GM10248 (cell line): ENCODE measurements around the gene RBBP4.
A peak's percentile ranks its signal among the peaks of the same experiment; 100 is the strongest.

ENCODE experiments used
- CTCF ChIA-PET: fragments of 300-600 bp; sonication (Branson Sonifier 250); formaldehyde crosslinking; extraction: SDS; loops from one replicate; lab custom pipeline; 2021; ENCODE audit warnings: antibody characterized with exemption; lab: Yijun Ruan, JAX
- POLR2A ChIA-PET: fragments of 350-650 bp; sonication (Branson Sonifier 250); formaldehyde crosslinking; extraction: SDS; loops from one replicate; lab custom pipeline; 2020; ENCODE audit warnings: antibody characterized with exemption; lab: Yijun Ruan, JAX
- DNase-seq: peaks from one replicate; pipeline ENCODE4 v3.0.0; 2012; ENCODE audit errors: extremely low spot score
- CTCF ChIP-seq: IDR thresholded peaks from 2 replicates; pipeline ENCODE4 v1.5.1; 2012; ENCODE audit warnings: mild to moderate bottlenecking, low read depth; ENCODE audit errors: extremely low read depth, missing control alignments, control extremely low read depth

Gene RBBP4

GRCh38 chr1:32612189-32612881 lies 38.7 kb upstream of the RBBP4 start:
- DNase-seq = peak; percentile 89
- peak; percentile 55 for TF ChIP-seq CTCF
- ChIA-PET CTCF (interaction anchor here (0.9 to 1.8 kb wide), 8 partner anchors 10 to 212 kb away, joined by 3 to 5 read pairs (median 4); no protein-coding TSS in a partner anchor), POLR2A (interaction anchor here (0.6 kb wide), 1 partner anchor 87 kb away, joined by 3 read pairs; no protein-coding TSS in a partner anchor)

DNA sequence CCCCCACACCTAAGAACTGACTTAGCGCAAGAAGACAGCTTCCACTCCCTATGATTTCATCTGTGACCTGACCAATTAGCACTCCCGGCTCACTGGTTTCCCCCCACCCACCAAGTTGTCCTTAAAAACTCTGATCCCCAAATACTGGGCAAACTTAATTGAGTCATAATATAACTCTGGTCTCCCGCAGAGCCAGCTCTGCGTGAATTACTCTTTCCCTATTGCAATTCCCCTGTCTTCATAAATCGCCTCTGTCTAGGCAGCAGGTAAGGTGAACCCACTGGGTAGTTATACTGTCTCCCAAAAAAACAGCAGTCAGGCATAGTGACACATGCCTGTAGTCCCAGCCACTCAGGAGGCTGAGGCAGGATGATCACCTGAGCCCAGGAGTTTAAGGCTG lies 37.5 kb upstream of the RBBP4 start:
- POLR2A ChIA-PET = no interaction called here
- CTCF ChIA-PET = interaction anchor here (1.2 to 1.7 kb wide), 4 partner anchors 9 to 213 kb away, joined by 3 to 5 read pairs (median 4); no protein-coding TSS in a partner anchor
- no peak for TF ChIP-seq CTCF

GRCh38 chr1:32618673-32619221 lies 32.3 kb upstream of the RBBP4 start:
- CTCF ChIA-PET = interaction anchor here (2.5 kb wide), 1 partner anchor 14 kb away, joined by 15 read pairs; no protein-coding TSS in a partner anchor
- POLR2A ChIA-PET = no interaction called here
- TF ChIP-seq CTCF = no peak
- DNase-seq = no peak

More for the DNA sequence above, 37.5 kb upstream of the RBBP4 start:
- no peak for DNase-seq

DNA sequence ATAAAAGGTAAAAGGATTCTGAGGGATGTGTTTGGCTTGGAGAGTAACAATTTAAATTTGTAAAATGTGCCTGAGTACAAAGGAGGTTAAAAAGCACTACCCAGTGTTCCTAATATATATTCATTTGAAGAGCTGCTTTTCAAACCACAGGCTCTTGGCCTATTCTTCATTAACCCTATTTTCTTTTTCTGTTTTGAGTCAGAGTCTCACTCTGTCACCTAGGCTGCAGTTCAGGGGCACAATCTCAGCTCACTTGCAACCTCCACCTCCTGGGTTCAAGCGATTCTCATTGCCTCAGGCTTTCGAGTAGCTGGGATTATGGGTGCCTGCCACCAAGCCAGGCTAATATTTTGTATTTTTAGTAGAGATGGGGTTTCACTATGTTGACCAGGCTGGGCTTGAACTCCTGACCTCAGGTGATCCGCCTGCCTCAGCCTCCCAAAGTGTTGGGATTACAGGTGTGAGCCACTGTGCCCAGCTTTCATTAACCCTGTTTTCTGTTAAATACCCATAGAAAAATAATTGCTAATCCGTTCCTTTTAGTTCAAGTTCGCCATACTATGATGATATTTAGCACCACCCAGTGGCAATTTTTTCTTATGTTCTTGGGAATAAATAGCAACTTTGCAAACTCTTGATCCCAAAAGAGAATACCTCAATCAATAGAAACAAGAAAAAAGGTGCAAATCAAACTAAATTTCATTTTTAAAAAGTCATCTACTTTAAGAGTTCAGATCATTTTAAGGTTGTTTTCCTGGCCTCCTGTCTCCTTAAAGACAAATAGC lies 31.1 kb upstream of the RBBP4 start:
- no peak for TF ChIP-seq CTCF
- peak; percentile 52 for DNase-seq
- ChIA-PET POLR2A (interaction anchor here (0.5 kb wide), 1 partner anchor 9 kb away, joined by 7 read pairs; no protein-coding TSS in a partner anchor), CTCF (interaction anchor here (0.9 to 2.5 kb wide), 8 partner anchors 9 to 54 kb away, joined by 3 to 15 read pairs (median 3); no protein-coding TSS in a partner anchor)

DNA sequence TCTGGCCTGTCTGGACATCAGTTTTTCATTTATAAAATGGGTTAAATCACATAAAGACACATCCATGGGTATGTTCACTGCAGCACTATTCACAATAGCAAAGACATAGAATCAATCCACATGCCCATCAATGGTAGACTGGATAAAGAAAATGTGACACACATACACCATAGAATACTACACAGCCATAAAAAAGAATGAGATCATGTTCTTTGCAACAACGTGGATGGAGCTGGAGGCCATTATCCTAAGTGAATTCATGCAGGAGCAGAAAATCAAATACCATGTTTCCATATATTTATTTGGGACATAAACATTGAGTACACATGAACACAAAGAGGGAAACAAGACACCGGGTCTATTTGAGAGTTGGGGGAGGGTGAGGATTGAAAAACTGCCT lies 28.8 kb upstream of the RBBP4 start:
- no peak for TF ChIP-seq CTCF
- ChIA-PET CTCF (interaction anchor here (1.0 to 1.4 kb wide), 2 partner anchors 9 to 18 kb away, joined by 3 to 4 read pairs; no protein-coding TSS in a partner anchor), POLR2A (no interaction called here)
- DNase-seq = no peak
